ENCODE measurements around the gene ALG2. TPM values are rescaled to one million over a fixed set of nuclear protein-coding genes. Genes with fewer than 3 reads are reported as not detected.
A peak's percentile ranks its signal among the peaks of the same experiment; 100 is the strongest.

The ALG2 gene
- polyA plus RNA-seq, 3 donors, result 15.9 to 25.5 (median 23.6) TPM

- H3K27me3 ChIP-seq (ENCODE audit: control insufficient read depth in 2 of 2, insufficient read depth in 2 of 2, low read length in 2 of 2), result no peaks in the 10 kb centered on the region
- no peaks in the 10 kb centered on the region for H3K9me3 ChIP-seq (replicated peaks in 1 of 2; ENCODE audit: control insufficient read depth in 1 of 2, insufficient read depth in 1 of 2, low read length in 2 of 2)
- H2AFZ ChIP-seq (ENCODE audit: insufficient read depth, low read depth, low read length, poor library complexity, severe bottlenecking), result no peak overlapping the region
- no peaks in the 10 kb centered on the region for H3K36me3 ChIP-seq (replicated peaks in 1 of 2; ENCODE audit: control insufficient read depth in 1 of 2, insufficient read depth in 2 of 2, low read length in 2 of 2)
- H3K4me1 Mint-ChIP-seq, result peaks cover 17% of the 10 kb centered on the region
- H3K27me3 Mint-ChIP-seq (ENCODE audit: low read depth in 3 of 3), result peaks cover 0 to 4% (median 2%) of the 10 kb centered on the region in 3 donors
- H3K9me3 Mint-ChIP-seq, result no peaks in the 10 kb centered on the region
- H3K4me3 Mint-ChIP-seq, result no peak overlapping the region
- no peak overlapping the region for H3K9ac ChIP-seq (ENCODE audit: insufficient read depth, low read length, poor library complexity, severe bottlenecking)
- intact Hi-C loops (cut with micrococcal nuclease), result loop anchor here in 1 of 2 donors (10.0 kb wide), 1 partner anchor 55 kb away; no protein-coding TSS in a partner anchor
- no peak overlapping the region for H3K27ac Mint-ChIP-seq
- no peak overlapping the region for H3K27ac ChIP-seq (ENCODE audit: low read depth in 1 of 2, low read length in 2 of 2)
- DNase-seq, result no peak
- H3K36me3 Mint-ChIP-seq, result no peaks in the 10 kb centered on the region
- H3K4me2 ChIP-seq (replicated peaks; ENCODE audit: extremely low read depth, low read length, poor library complexity, severe bottlenecking), result no peak overlapping the region
- H3K79me2 ChIP-seq (ENCODE audit: insufficient read depth, low read length), result no peaks in the 10 kb centered on the region
- peaks cover 3 to 6% of the 10 kb centered on the region in 2 donors for H3K4me1 ChIP-seq (ENCODE audit: control insufficient read depth in 1 of 2, insufficient read depth in 2 of 2, low read length in 2 of 2)
- no peak overlapping the region for H3K4me3 ChIP-seq (replicated peaks in 1 of 3; ENCODE audit: low read depth in 2 of 3, low read length in 3 of 3)
- H4K20me1 ChIP-seq (ENCODE audit: insufficient read depth, low read length), result no peaks in the 10 kb centered on the region
- TF ChIP-seq, protein P1, sequence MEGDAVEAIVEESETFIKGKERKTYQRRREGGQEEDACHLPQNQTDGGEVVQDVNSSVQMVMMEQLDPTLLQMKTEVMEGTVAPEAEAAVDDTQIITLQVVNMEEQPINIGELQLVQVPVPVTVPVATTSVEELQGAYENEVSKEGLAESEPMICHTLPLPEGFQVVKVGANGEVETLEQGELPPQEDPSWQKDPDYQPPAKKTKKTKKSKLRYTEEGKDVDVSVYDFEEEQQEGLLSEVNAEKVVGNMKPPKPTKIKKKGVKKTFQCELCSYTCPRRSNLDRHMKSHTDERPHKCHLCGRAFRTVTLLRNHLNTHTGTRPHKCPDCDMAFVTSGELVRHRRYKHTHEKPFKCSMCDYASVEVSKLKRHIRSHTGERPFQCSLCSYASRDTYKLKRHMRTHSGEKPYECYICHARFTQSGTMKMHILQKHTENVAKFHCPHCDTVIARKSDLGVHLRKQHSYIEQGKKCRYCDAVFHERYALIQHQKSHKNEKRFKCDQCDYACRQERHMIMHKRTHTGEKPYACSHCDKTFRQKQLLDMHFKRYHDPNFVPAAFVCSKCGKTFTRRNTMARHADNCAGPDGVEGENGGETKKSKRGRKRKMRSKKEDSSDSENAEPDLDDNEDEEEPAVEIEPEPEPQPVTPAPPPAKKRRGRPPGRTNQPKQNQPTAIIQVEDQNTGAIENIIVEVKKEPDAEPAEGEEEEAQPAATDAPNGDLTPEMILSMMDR (IDR thresholded peaks at IDR 0.05), result no peak
Measured at GRCh38 chr9:99249619-99250018, 27.9 kb upstream of the ALG2 start.

GRCh38 chr9:99244344-99245260, 22.9 kb upstream of the ALG2 start:
- H3K4me1 ChIP-seq (ENCODE audit: control insufficient read depth in 1 of 2, insufficient read depth in 2 of 2, low read length in 2 of 2), result peaks cover 12 to 16% of the 10 kb centered on the region in 2 donors
- no peaks in the 10 kb centered on the region for H3K9me3 ChIP-seq (replicated peaks in 1 of 2; ENCODE audit: control insufficient read depth in 1 of 2, insufficient read depth in 1 of 2, low read length in 2 of 2)
- H3K27me3 Mint-ChIP-seq (ENCODE audit: low read depth in 3 of 3), result peaks cover 0 to 1% (median 0%) of the 10 kb centered on the region in 3 donors
- H3K4me1 Mint-ChIP-seq, result peaks cover 18% of the 10 kb centered on the region
- peak overlapping the region in 1 of 2 donors; percentile 0 for H3K27ac ChIP-seq (ENCODE audit: low read depth in 1 of 2, low read length in 2 of 2)
- H3K36me3 ChIP-seq (replicated peaks in 1 of 2; ENCODE audit: control insufficient read depth in 1 of 2, insufficient read depth in 2 of 2, low read length in 2 of 2), result peaks cover 2 to 12% of the 10 kb centered on the region in 2 donors
- peak in 1 of 3 donors; percentile 14 for DNase-seq
- peak overlapping the region in 6 of 7 donors; percentile 68 to 91 (median 79) for H3K27ac Mint-ChIP-seq
- 10% methylated on average over 1 of the region's 3 CpGs for WGBS (ENCODE audit: insufficient coverage)
- H3K9ac ChIP-seq (ENCODE audit: insufficient read depth, low read length, poor library complexity, severe bottlenecking), result no peak overlapping the region
- H3K27me3 ChIP-seq (ENCODE audit: control insufficient read depth in 2 of 2, insufficient read depth in 2 of 2, low read length in 2 of 2), result no peaks in the 10 kb centered on the region
- no peak overlapping the region for H3K4me3 ChIP-seq (replicated peaks in 1 of 3; ENCODE audit: low read depth in 2 of 3, low read length in 3 of 3)
- H2AFZ ChIP-seq (ENCODE audit: insufficient read depth, low read depth, low read length, poor library complexity, severe bottlenecking), result no peak overlapping the region
- no peak overlapping the region for H3K4me2 ChIP-seq (replicated peaks; ENCODE audit: extremely low read depth, low read length, poor library complexity, severe bottlenecking)
- peaks cover 8 to 13% of the 10 kb centered on the region in 2 donors for H3K36me3 Mint-ChIP-seq
- no peaks in the 10 kb centered on the region for H4K20me1 ChIP-seq (ENCODE audit: insufficient read depth, low read length)
- intact Hi-C loops (cut with micrococcal nuclease), result loop anchor here in 1 of 2 donors (10.0 kb wide), 1 partner anchor 50 kb away; no protein-coding TSS in a partner anchor
- H3K4me3 Mint-ChIP-seq, result peak overlapping the region in 1 of 2 donors; percentile 54
- no peaks in the 10 kb centered on the region for H3K9me3 Mint-ChIP-seq
- TF ChIP-seq, protein P1 (IDR thresholded peaks at IDR 0.05), result no peak
- no peaks in the 10 kb centered on the region for H3K79me2 ChIP-seq (ENCODE audit: insufficient read depth, low read length)
